GM19023 (cell line): Measurements from ENCODE around the gene APOL3.
"Not testable (repeated sequence)": the region's sequence is repeated elsewhere in the genome, so short reads cannot be mapped to it uniquely, and the experiment has no call there.

Experiments
- ATAC-seq: cut with Tn5 transposase; IDR thresholded peaks from one replicate; pipeline ENCODE4 v1.9.1; 2021; ENCODE audit warnings: mild to moderate bottlenecking, moderate library complexity; ENCODE audit not compliant: unreplicated experiment

Gene APOL3

DNA sequence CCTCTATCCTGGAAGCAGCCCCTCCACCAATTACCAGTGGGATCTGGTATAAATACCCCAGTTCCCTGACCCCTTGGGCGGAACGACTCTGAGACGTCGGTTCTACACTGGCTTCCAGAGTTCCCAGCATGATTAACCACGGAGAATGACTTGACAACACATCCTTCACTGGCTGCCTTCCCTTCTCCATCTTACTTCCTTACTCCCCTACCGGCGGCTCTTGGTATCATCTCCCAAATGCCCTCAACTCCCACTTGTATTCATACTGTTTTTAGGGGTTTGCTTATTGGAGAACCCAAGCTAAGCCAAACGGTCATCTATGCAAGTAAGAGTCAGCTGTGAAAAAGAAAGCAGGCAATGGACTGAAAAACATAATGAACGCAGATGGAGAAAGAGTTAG, 56.1 kb downstream of the APOL3 start:
- no peak for ATAC-seq

GRCh38 chr22:36103891-36104290, 56.7 kb downstream of the APOL3 start:
- ATAC-seq = no peak

- no peak for ATAC-seq
Measured at GRCh38 chr22:36102995-36103394, 57.6 kb downstream of the APOL3 start.

DNA sequence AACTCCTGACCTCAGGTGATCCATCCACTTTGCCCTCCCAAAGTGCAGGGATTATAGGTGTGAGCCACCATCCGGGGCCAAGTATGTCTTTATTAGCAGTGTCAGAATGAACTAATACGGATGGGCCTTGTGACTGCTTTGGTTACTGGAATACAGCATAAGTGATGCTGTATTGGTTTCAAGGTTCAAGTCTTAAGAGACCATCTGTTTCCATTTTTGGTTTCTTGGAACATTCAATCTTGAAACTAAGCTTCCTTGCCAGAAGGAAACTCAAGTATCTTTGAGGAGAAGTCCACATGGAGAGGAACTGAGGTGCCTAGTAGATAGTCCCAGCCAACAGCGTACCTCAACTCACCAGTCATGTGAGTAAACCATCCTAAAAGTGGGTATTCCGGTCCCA, 58.8 kb downstream of the APOL3 start:
- ATAC-seq = no peak

GRCh38 chr22:36100908-36101307, 59.6 kb downstream of the APOL3 start:
- not testable (repeated sequence) for ATAC-seq

GRCh38 chr22:36100134-36100824, 60.3 kb downstream of the APOL3 start:
- ATAC-seq = no peak

- not testable (repeated sequence) for ATAC-seq
Measured at GRCh38 chr22:36099561-36099960, 61.0 kb downstream of the APOL3 start.

- ATAC-seq = no peak
Measured at GRCh38 chr22:36097880-36098279, 62.7 kb downstream of the APOL3 start.

DNA sequence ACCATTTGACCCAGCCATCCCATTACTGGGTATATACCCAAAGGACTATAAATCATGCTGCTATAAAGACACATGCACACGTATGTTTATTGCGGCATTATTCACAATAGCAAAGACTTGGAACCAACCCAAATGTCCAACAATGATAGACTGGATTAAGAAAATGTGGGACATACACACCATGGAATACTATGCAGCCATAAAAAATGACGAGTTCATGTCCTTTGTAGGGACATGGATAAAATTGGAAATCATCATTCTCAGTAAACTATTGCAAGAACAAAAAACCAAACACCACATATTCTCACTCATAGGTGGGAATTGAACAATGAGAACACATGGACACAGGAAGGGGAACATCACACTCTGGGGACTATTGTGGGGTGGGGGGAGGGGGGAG, 69.8 kb downstream of the APOL3 start:
- not testable (repeated sequence) for ATAC-seq
